ENCODE data around the gene MSMB.
"Not testable (repeated sequence)": the region's sequence is repeated elsewhere in the genome, so short reads cannot be mapped to it uniquely, and the experiment has no call there.

Gene MSMB, protein sequence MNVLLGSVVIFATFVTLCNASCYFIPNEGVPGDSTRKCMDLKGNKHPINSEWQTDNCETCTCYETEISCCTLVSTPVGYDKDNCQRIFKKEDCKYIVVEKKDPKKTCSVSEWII

GRCh38 chr10:46046261-46046660, at the start of gene MSMB:
MSMB (minus strand) TSS chr10:46046269; CDS start chr10:46046237, 32 bp downstream.
- no peak for DNase-seq

GRCh38 chr10:46094931-46095750, 49.1 kb upstream of the MSMB start:
- no peak for DNase-seq

GRCh38 chr10:46094197-46094500, 48.1 kb upstream of the MSMB start:
- no peak for DNase-seq

- peak; percentile 41 for DNase-seq
Observed at GRCh38 chr10:46093316-46094196, 47.5 kb upstream of the MSMB start.

- peak; percentile 73 for DNase-seq
Observed at GRCh38 chr10:46092524-46093081, 46.5 kb upstream of the MSMB start.

- no peak for DNase-seq
Observed at GRCh38 chr10:46091828-46092523, 45.9 kb upstream of the MSMB start.

DNA sequence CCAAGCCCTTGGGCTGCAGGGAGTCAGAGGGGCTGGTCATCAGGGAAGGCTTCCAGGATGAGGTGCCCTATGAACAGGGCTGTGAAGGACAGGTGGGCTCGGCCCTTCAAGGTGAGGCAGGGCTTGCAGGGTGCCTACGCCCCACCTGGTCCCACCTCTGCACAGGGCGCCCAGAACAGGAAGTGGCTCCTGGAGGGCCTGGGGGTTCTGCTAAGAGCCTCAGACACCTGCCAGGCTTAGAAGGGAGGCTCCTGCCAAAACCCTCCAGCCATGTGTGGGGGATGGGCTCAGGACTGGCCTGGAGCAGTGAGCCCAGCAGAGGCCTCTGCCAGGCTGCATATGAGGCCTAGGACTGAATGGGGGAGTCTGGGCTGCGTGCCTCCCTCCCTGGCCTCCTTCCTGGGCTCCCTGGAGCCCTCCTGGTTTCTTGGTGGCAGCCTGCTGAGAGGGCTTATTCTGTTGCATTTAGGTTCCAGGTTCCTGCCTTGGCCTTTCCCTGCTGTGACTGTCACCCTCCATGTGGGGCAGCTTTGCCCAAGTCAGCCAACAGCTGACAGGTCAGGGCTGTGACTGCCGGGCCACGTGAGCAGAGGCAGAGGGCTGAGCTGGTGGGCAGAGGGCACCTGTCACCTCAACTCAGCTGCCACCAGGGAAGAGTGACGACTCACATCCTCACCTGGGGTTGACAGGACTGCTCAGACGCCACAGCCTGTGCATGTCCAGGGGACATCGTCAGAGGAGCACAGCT, 45.2 kb upstream of the MSMB start:
- peak; percentile 33 for DNase-seq

GRCh38 chr10:46090258-46090812, 44.3 kb upstream of the MSMB start:
- DNase-seq, result no peak

DNA sequence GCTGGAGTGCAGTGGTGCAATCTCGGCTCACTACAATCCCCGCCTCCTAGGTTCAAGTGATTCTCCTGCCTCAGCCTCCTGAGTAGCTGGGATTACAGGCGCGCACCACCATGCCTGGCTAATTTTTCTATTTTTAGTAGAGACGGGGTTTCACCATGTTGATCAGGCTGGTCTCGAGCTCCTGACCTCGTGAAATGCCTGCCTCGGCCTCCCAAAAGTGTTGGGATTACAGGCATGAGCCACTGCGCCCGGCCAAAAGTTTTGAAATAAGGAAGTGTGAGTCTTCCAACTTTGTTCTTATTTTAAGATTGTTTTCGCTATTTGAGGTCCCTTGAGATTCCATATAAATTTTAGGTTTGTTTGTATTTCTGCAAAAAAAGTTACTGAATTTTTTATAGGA, 41.3 kb upstream of the MSMB start:
- not testable (repeated sequence) for DNase-seq

DNA sequence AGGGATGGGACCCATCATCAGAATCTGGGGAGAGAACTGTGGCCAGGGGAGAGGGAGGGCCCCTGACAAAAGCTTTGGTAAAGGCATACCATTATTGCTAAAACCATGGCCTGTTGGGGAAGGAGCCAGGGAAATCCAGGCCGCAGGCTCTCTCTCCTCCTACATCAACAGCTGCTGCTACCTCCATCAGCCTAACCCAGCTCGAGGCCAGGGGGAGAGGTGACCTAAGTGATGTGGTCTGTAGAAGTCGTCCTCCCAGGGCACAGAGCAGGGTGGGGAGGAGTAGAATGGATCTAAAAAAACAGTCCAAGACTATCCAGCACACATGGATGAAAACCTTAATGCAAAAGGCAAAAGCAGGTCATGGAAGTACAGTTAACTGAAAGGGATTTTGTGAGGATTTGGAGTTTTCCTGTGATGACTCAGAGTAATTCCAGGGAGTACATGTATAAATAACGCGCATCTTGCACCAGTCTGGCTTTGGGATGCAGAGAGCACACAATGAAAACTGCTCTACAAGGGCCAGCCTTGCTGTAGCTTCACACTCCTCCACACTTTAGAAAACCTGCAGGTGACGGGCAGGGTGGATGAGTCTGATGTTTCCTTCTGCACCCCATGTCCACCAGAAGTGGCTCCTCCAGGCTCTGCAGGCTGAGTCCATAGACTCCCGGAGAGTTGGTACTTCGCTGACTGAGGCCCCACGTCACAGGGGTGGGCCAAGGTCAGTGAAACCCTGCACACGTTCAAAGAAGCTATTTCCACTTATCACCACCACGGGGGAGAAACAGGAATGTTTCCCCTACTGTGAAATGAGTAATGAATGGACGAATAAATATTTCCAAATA, 38.5 kb upstream of the MSMB start:
- no peak for DNase-seq

DNA sequence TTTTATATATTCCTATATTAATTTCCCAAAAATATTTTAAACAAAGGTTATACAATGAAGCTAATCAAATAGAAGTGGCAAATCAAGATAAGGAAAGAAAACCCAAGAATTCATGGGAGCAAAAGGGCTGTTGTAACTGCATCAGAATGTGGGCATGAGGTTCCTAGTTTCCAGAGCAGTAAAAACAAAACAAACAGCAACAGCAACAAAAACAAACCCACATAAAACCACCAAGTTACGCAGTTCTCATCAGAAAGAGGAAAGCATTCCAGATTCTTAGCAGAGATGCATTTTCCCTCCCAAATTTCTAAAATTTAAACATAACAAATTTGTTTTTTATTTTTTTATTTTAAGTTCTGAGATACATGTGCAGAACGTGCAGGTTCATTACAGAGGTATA, 34.8 kb upstream of the MSMB start:
- DNase-seq, result no peak

GRCh38 chr10:46079831-46080585, 33.9 kb upstream of the MSMB start:
- no peak for DNase-seq

- DNase-seq, result no peak
Observed at GRCh38 chr10:46077731-46078413, 31.8 kb upstream of the MSMB start.

GRCh38 chr10:46077141-46077554, 31.1 kb upstream of the MSMB start:
- DNase-seq, result no peak

DNA sequence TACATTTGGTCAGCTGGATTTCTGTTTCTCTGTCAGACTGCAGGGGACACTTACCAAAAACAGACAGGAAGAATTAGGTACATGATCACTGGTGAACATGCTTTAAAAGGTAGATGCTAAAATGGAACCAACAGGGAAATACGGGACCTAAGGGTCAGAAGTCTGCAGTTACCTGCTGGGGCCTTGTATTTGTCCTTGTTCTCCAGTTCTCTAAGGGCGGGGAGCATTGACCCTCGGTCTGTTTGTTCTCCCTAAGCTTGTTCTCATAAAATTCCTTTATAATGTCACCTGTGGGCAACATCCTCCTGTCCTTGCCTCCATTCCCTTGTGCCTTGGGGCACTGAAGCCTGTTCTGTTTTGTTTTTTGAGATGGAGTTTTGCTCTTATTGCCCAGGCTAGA, 29.8 kb upstream of the MSMB start:
- DNase-seq, result no peak

- no peak for DNase-seq
Observed at GRCh38 chr10:46074196-46074946, 28.3 kb upstream of the MSMB start.

DNA sequence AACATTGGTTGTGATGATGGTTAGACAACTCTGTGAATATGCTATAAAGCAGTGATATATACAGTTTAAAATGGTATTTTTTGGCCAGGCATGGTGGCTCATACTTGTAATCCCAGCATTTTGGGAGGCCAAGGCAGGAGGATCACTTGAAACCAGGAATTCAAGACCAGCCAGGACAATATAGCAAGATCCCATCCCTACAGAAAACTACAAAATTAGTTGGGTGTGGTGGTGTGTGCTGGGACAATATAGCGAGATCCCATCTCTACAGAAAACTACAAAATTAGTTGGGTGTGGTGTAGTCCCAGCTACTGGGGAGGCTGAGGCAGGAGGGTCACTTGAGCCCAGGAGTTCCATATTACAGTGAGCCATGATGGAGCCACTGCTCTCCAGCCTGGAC, 27.5 kb upstream of the MSMB start:
- no peak for DNase-seq

DNA sequence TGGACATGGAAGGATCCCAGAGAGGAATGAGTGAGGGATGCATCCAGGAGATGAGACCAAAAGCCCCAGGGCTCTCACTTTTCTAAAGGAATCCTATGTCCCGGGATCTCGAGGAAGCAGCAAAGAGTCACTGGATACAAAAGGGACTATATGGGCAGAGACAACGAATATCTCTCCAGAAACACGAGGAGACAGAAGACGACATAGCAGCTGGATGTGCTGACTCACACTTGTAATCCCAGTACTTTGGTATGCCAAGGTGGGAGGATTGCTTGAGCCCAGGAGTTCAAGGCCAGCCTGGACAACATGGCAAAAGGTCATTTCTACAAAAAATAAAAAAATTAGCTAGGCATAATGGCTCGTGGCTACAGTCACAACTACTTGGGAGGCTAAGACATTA, 24.7 kb upstream of the MSMB start:
- no peak for DNase-seq
